ELR (cell line): ENCODE measurements around the gene LRCH3.
A peak's percentile ranks its signal among the peaks of the same experiment; 100 is the strongest.
"Not testable (repeated sequence)": the region's sequence is repeated elsewhere in the genome, so short reads cannot be mapped to it uniquely, and the experiment has no call there.

Experiments
- DNase-seq: peaks from one replicate; pipeline ENCODE4 v3.0.0-alpha.2; 2015; ENCODE audit warnings: low read depth

Gene LRCH3

GRCh38 chr3:197836244-197836643 is 45.2 kb downstream of the LRCH3 start:
- no peak for DNase-seq

- DNase-seq, result no peak
Observed at GRCh38 chr3:197837282-197837681, 46.2 kb downstream of the LRCH3 start.

DNA sequence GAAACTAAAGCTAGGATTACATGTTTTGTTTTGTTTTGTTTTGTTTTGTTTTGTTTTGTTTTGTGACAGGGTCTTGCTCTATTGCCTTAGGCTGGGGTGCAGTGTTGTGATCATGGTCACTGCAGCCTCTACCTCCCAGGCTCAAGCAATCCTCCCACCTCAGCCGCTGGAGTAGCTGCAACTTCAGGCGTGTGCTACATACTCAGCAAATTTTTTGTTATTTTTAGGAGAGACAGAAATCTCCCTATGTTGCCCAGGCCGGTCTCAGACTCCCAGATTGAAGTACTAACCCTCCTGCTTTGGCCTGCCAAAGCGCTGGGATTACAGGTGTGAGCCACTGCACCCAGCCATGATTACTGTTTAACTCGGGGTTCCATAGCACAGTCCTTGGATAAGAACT is 50.7 kb downstream of the LRCH3 start:
- DNase-seq, result no peak

DNA sequence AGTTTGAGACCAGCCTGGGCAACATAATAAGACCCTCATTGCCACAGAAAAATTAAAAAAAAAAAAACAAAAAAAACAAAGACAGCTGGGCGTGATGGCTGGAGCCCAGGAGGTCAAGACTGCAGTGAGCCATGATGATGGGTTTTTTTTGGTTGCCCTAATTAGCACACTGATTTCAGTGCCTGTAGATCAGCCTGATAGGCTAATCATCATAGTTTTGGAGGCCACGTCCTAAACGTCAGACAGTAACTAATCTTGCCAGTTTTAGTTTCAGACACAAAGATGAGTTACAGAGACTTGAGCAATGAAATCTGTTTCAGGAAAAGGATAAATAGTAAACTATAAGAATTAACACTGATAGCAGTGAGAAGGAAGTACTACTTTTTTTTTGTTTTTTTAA is 55.4 kb downstream of the LRCH3 start:
- no peak for DNase-seq

GRCh38 chr3:197847866-197848401 is 56.9 kb downstream of the LRCH3 start:
- DNase-seq, result peak; percentile 44

DNA sequence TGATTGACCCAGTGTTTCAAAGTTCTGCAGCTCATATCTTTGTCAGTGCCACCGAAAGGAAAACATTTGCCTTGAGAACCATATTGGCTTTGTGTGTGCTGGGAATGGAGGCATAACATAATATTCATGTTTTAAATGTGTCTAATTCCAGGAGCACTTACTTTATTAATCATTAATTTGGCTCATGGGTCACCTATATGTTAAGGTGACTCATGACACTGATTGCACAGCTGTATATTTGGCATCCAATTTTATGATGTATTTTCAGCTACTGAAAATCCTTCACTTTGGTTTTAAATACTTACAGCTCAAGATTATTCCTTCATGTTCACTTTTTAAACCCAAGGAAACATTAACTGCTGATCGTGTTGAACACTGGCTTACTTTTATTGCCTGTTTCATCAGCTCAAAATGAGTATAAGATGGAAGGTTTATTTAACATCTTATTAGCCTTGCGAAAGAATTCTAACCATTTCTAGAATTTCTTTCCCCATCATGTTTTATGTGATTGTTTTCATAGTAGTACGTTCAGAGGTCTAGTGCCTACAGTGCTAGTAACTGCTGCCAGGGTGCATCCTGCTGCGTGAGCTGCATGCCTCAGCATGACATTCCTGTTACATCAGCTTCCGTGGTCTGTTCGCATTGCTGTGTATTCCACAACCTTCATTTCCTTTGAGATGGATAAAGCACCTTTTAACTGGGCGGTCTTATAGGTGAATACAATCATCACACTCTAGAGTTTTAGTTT is 63.7 kb downstream of the LRCH3 start:
- peak; percentile 96 for DNase-seq

- DNase-seq, result no peak
Observed at GRCh38 chr3:197855571-197855970, 64.5 kb downstream of the LRCH3 start.

DNA sequence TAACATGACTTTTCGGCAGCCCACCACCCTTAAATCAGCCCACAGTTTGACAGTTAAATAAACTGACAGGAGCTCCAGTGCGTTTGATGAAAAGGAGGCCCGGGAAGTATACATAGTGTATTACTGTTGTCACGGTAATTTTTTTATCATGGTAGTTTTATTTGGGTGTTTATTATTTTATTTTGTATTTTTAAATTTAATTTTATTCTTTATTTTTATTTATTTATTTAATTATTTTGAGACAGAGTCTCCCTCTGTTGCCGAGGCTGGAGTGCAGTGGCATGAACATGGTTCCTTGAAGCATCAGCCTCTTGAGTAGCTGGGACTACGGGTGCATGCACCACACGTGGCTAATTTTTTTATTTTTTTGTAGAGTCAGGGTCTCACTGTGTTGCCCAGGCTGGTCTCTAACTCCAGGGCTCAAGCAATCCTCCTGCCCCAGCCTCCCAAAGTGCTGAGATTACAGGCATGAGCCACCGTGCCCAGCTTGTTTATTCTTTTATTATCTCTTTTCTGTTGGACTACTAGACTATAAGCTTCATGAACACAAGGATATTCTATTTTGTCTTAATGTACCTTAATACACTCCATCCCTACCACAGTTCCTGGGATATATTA is 65.3 kb downstream of the LRCH3 start:
- no peak for DNase-seq

GRCh38 chr3:197858133-197858532 is 67.1 kb downstream of the LRCH3 start:
- no peak for DNase-seq

DNA sequence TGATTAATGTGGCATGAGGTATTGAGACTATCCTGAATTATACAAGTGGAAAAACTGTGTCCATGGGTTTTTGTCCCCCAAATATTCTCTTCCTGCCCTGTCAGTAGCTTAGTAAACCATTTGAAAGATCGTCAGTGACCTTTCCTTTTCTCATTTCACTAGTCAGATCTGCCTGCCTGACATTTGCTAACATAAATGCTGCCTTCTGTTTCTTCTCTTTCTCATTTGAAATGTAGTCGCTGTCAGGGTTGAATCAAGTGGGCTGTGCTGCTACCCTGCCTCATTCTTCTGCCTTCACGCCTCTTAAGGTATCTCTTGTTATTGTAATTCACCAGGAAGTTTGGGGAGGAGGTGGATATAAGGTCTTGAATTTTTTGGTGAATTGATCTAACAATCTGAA is 67.5 kb downstream of the LRCH3 start:
- no peak for DNase-seq

DNA sequence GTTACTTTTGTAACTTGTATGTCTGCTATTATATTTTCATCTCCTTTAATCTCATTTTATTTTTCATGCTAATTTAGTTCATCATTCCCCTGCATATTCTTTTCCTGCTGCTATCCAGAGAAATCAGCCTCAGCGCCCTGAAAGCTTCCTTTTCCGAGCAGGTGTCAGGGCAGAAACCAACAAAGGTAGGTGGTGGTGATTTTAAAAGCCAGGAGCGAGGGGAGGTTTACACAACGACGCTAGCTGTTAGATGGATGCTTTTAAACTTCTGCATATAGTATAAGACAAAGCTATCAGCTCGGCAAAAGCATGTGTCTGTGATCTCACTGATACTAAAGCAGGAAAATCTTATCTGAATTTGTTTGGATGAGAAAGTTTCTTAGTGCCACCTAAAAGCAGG is 75.0 kb downstream of the LRCH3 start:
- DNase-seq, result no peak

GRCh38 chr3:197873329-197873728 is 82.3 kb downstream of the LRCH3 start:
- no peak for DNase-seq

- peak; percentile 20 for DNase-seq
Observed at GRCh38 chr3:197874064-197874463, 83.0 kb downstream of the LRCH3 start.

GRCh38 chr3:197874653-197875052 is 83.6 kb downstream of the LRCH3 start:
- no peak for DNase-seq

GRCh38 chr3:197877902-197878301 is 86.8 kb downstream of the LRCH3 start:
- no peak for DNase-seq

GRCh38 chr3:197878427-197878826 is 87.4 kb downstream of the LRCH3 start:
- DNase-seq, result no peak

- no peak for DNase-seq
Observed at GRCh38 chr3:197880491-197881269, 89.6 kb downstream of the LRCH3 start.

DNA sequence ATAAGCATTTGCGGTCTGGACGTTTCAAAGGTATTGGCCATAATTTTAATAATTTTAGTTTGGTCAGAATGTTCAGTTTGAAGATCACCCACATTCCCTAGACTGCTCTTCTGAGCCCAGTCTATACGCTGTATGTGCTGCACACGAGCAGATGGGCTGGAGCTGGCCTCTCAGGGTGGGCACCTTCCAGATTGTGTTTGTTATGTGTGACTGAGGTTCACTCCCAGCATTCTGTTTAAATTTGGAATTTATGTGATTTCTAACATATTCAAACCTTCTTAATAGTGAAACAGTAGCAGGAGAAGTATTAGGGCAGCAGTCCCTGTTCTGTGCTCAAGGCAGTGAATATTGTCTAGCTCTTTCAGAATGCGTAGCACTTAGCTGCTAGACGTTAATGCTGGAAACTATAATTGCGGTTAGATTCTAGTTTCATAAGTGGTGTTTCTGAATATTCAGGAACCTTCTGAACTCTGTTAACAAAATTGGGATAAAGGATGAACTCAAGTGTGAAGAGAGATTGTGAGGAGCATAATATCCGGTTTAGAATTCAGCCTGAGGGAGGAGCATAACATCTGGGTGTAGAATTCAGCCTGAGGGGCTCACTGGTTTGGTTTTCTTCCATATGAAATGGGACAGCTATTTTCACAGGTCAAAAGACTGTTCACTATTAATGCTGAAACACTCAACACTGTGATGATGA is 90.4 kb downstream of the LRCH3 start:
- DNase-seq, result no peak

- DNase-seq, result no peak
Observed at GRCh38 chr3:197881970-197882338, 90.9 kb downstream of the LRCH3 start.

- DNase-seq, result no peak
Observed at GRCh38 chr3:197882586-197882985, 91.5 kb downstream of the LRCH3 start.

DNA sequence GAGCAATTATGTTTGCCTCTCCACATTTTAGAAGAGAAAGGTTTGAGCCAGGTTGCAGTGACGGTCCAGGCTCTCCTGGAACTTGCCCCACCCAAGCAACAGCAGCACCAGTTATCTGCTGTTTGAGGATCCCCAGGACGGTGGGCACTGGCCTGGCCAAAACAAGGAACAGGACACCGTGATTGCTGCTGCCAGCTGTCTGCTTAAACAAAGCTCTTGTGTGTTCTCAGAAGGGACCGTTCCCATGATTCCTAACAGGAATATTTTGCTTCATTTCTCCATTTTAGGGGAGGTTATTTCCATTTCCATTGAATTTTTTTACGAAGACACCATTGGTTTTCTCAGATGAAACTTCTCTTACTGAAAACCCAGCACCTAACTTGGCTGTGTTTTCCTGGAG is 92.5 kb downstream of the LRCH3 start:
- DNase-seq, result no peak

DNA sequence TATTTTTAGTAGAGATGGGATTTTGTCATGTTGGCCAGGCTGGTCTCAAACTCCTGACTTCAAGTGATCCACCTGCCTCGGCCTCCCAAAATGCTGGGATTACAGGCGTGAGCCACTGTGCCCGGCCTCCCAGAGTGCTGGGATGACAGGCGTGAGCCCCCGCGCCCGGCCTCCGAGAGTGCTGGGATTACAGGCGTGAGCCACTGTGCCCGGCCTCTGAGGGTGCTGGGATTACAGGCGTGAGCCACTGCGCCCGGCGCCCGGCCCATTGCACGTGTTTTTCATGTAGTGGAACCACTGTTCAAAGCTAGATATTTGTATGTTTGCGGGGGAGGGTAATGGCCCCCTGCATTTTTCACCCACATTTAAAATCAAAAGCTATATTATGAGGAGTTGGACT is 93.3 kb downstream of the LRCH3 start:
- not testable (repeated sequence) for DNase-seq
